HAP-1 (cell line): ENCODE data around the gene GET4.
A peak's percentile ranks its signal among the peaks of the same experiment; 100 is the strongest.

Experiments
- DNase-seq, 2 experiments: peaks; one replicate each; pipeline ENCODE4 v3.0.0-alpha.2; 2016 to 2020; ENCODE audit warnings: low spot score in 2 of 2
- H3K27me3 ChIP-seq: fragments of 250-450 bp; sonication (Bioruptor Pico); 2 replicates; pipeline ENCODE4 v1.5.1; 2020; ENCODE audit warnings: low read depth, mild to moderate bottlenecking, moderate library complexity
- H3K36me3 ChIP-seq: fragments of 250-450 bp; sonication (Bioruptor Pico); replicated peaks from 2 replicates; pipeline ENCODE4 v1.5.1; 2020; ENCODE audit warnings: mild to moderate bottlenecking
- H3K4me1 ChIP-seq: fragments of 250-450 bp; sonication (Bioruptor Pico); 2 replicates; pipeline ENCODE4 v1.5.1; 2020; ENCODE audit warnings: mild to moderate bottlenecking
- H3K4me3 ChIP-seq: fragments of 250-450 bp; sonication (Bioruptor Pico); 2 replicates; pipeline ENCODE4 v1.5.1; 2020; ENCODE audit warnings: mild to moderate bottlenecking, moderate library complexity
- H3K9me3 ChIP-seq: fragments of 250-450 bp; sonication (Bioruptor Pico); 2 replicates; pipeline ENCODE4 v1.5.1; 2020; ENCODE audit warnings: mild to moderate bottlenecking, moderate library complexity
- in situ Hi-C: fragments of 300-500 bp; cut with MboI; formaldehyde crosslinking; loops from 3 replicates; pipeline ENCODE4 v1.14.3; 2020; ENCODE audit warnings: low sequenced_read_pairs, inconsistent platforms, mixed read lengths

The GET4 gene

GRCh38 chr7:909358-910329 is 33.3 kb downstream of the GET4 start:
- in situ Hi-C loops = no loop called here
- DNase-seq = peak in 1 of 2 experiments; percentile 37
- Histone ChIP-seq H3K4me3 (peak overlapping the region; percentile 25), H3K9me3 (no peaks in the 10 kb centered on the region), H3K4me1 (no peaks in the 10 kb centered on the region), H3K36me3 (no peaks in the 10 kb centered on the region), H3K27me3 (no peaks in the 10 kb centered on the region)

GRCh38 chr7:910441-910861 is 34.1 kb downstream of the GET4 start:
- in situ Hi-C loops = no loop called here
- Histone ChIP-seq H3K4me1 (no peaks in the 10 kb centered on the region), H3K9me3 (no peaks in the 10 kb centered on the region), H3K27me3 (no peaks in the 10 kb centered on the region), H3K4me3 (no peak overlapping the region), H3K36me3 (no peaks in the 10 kb centered on the region)
- DNase-seq = no peak

DNA sequence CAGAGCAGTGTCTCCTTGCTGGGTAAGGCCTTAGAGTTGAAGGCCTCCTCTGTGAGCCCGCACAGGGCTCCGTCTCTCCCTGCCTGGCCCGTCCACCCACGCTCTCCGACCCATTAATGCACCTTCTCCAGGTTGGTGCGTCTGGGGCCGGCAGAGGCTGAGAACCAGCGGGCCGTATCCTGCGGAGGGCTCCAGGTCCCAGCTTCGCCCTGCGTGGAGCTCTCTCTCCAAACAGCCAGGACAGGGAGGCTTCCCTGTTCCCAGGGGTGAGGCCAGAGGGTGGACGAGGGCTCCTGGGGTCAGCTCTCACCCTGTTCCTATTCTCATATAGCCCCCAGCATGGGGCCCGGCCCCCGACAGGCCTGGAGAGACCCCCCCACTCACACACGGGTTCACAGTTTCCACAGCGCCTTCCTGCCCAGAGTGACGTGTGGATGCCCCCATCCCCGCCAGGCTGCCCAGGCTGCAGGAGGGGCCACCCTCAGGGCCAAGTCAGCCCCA is 34.6 kb downstream of the GET4 start:
- H3K27me3 ChIP-seq = no peaks in the 10 kb centered on the region
- no peak overlapping the region for H3K4me3 ChIP-seq
- H3K9me3 ChIP-seq = no peaks in the 10 kb centered on the region
- H3K4me1 ChIP-seq = no peaks in the 10 kb centered on the region
- H3K36me3 ChIP-seq = no peaks in the 10 kb centered on the region
- no peak for DNase-seq
- in situ Hi-C loops = no loop called here

- in situ Hi-C loops = no loop called here
- H3K4me1 ChIP-seq = no peaks in the 10 kb centered on the region
Measured at GRCh38 chr7:911791-912480, 35.6 kb downstream of the GET4 start.

DNA sequence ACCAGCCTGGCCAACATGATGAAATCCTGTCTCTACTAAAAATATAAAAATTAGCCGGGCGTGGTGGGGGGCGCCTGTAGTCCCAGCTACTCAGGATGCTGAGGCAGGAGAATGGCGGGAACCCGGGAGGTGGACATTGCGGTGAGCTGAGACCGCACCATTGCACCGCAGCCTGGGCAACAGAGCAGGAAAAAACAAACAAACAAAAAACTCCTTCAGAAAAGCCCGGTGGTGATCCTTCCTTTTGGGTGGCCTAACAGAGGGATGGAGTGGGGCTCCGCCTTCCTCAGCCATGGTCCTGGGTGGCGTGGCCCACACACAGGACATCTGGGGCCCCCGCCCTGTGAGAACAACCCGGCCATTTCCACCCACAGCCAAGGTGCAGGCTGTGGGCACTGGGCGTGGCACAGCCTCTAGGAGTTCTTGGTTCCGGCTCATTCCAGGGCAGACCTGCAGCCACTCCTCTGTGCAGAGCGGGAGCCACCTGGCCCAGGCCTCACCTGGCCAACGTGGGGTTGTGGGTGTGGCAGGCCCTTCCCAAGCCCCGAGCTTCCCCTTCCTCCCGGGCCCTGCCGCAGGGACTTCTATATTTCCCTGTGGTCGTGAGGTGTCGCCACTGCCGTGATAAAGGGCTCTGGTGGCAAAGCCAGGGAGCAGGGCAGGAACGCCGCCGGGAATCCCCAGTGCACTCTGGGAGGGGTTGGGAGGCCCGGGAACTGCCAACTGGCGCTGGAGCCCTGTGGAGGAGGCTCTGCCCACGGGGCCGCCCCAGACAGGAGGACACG is 37.6 kb downstream of the GET4 start:
- H3K27me3 ChIP-seq = no peaks in the 10 kb centered on the region
- H3K4me3 ChIP-seq = no peak overlapping the region
- H3K36me3 ChIP-seq = no peaks in the 10 kb centered on the region
- no peaks in the 10 kb centered on the region for H3K4me1 ChIP-seq
- in situ Hi-C loops = no loop called here
- no peaks in the 10 kb centered on the region for H3K9me3 ChIP-seq
- no peak for DNase-seq

More at GRCh38 chr7:911791-912480, 35.6 kb downstream of the GET4 start:
- Histone ChIP-seq H3K36me3 (no peaks in the 10 kb centered on the region), H3K27me3 (no peaks in the 10 kb centered on the region), H3K9me3 (no peaks in the 10 kb centered on the region), H3K4me3 (no peak overlapping the region)
- DNase-seq = no peak

GRCh38 chr7:914521-915194 is 38.3 kb downstream of the GET4 start:
- no peaks in the 10 kb centered on the region for H3K9me3 ChIP-seq
- H3K36me3 ChIP-seq = no peaks in the 10 kb centered on the region
- no peaks in the 10 kb centered on the region for H3K27me3 ChIP-seq
- DNase-seq = no peak
- no peaks in the 10 kb centered on the region for H3K4me1 ChIP-seq
- no peak overlapping the region for H3K4me3 ChIP-seq
- in situ Hi-C loops = no loop called here

GRCh38 chr7:915291-916218 is 39.2 kb downstream of the GET4 start:
- in situ Hi-C loops = no loop called here
- Histone ChIP-seq H3K4me1 (no peaks in the 10 kb centered on the region), H3K27me3 (no peaks in the 10 kb centered on the region), H3K9me3 (no peaks in the 10 kb centered on the region), H3K36me3 (no peaks in the 10 kb centered on the region), H3K4me3 (no peak overlapping the region)
- no peak for DNase-seq

- Histone ChIP-seq H3K4me3 (no peak overlapping the region), H3K9me3 (no peaks in the 10 kb centered on the region), H3K4me1 (no peaks in the 10 kb centered on the region), H3K36me3 (no peaks in the 10 kb centered on the region), H3K27me3 (no peaks in the 10 kb centered on the region)
- no peak for DNase-seq
- in situ Hi-C loops = no loop called here
Measured at GRCh38 chr7:916291-916941, 40.1 kb downstream of the GET4 start.

DNA sequence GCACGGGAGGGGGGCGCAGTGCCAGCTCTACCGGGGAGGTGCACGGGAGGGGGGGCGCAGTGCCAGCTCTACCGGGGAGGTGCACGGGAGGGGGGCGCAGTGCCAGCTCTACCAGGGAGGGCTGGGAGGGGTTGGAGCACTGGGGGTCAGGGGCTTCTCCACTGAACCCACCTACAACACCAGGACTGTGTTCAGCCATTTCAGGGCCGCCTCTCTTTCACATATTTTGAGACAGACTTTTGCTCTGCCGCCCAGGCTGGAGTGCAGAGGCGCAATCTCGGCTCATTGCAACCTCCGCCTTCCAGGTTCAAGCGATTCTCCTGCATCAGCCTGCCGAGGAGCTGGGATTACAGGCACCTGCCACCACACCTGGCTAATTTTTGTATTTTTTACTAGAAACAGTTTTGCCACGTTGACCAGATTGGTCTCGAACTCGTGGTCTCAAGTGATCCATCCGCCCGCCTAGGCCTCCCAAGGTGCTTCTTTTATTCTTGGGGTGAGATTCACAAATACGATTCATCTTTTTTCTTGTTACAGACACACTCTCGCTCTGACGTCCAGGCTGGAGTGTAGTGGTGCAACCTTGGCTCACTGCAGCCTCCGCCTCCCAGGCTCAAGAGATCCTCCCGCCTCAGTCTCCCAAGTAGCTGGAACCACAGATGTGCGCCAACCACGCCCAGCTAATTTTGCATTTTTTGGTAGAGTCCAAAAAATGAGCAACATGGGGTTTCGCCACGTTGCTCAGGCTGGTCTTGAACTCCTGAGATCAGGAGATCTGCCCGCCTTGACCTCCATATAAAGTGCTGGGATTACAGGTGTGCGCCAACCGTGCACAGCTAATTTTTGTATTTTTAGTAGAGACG is 41.1 kb downstream of the GET4 start:
- in situ Hi-C loops = no loop called here
- H3K9me3 ChIP-seq = no peaks in the 10 kb centered on the region
- no peak for DNase-seq
- no peaks in the 10 kb centered on the region for H3K36me3 ChIP-seq
- no peaks in the 10 kb centered on the region for H3K4me1 ChIP-seq
- no peak overlapping the region for H3K4me3 ChIP-seq
- no peaks in the 10 kb centered on the region for H3K27me3 ChIP-seq

GRCh38 chr7:918118-918425 is 41.7 kb downstream of the GET4 start:
- in situ Hi-C loops = no loop called here
- Histone ChIP-seq H3K4me3 (no peak overlapping the region), H3K4me1 (no peaks in the 10 kb centered on the region), H3K27me3 (no peaks in the 10 kb centered on the region), H3K9me3 (no peaks in the 10 kb centered on the region), H3K36me3 (no peaks in the 10 kb centered on the region)
- DNase-seq = no peak

DNA sequence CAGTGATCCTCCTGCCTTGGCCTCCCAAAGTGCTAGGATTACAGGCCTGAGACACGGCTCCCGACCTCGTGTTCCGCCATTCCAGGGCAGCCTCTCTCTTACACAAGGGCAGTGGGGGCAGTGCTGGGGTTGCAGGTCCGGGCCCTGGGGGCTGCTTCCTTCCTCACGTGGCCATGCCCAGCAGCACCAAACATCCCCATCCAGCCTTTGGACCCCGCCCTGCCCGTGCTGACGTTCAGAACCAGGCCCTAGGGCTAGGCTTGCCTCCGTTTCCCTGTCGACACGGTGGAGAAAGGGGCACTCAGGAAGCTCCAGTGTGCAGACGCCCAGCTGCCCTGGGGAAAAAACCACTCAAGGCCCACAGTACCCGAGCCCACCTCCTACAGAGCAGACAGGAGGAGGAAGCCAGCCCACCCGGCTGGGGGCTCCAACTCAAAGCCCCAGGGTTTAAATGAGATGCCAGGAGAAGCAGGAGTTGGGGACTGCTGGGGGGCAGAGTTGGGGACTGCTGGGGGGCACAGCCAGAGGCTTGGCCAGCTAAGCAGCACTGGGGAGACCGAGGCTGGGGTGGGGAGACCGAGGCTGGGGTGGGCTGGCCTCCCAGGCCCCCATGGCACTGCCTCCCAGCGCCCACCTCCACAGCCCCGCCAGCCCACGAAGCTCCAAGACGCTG is 42.2 kb downstream of the GET4 start:
- Histone ChIP-seq H3K9me3 (no peaks in the 10 kb centered on the region), H3K4me3 (no peak overlapping the region), H3K4me1 (no peaks in the 10 kb centered on the region), H3K36me3 (no peaks in the 10 kb centered on the region), H3K27me3 (no peaks in the 10 kb centered on the region)
- no peak for DNase-seq
- in situ Hi-C loops = no loop called here
